SK-N-SH (cell line): ENCODE results near the gene KSR2. TPM values are rescaled to one million over a fixed set of nuclear protein-coding genes. Genes with fewer than 3 reads are reported as not detected.

ENCODE experiments used
- CTCF ChIA-PET: fragments of 300-600, 350-600 bp; formaldehyde crosslinking; extraction: SDS; loops from one replicate; lab custom pipeline; 2021; lab: Yijun Ruan, JAX
- POLR2A ChIA-PET: fragments of 350-600 bp; sonication (Branson Sonifier 250); formaldehyde crosslinking; extraction: SDS; loops from one replicate; lab custom pipeline; 2020; ENCODE audit warnings: antibody characterized with exemption, inconsistent platforms; lab: Yijun Ruan, JAX
- DNase-seq: peaks from one replicate; pipeline ENCODE4 v3.0.0; 2012
- H2AFZ ChIP-seq: fragments of 200-600 bp; sonication (generic); 2 replicates; pipeline ENCODE4 v1.8.1; 2016; ENCODE audit warnings: antibody characterized with exemption, mild to moderate bottlenecking, low read depth
- H3F3A ChIP-seq: fragments of 200-600 bp; sonication (generic); replicated peaks from 2 replicates; pipeline ENCODE3; 2016; ENCODE audit warnings: antibody characterized with exemption, mild to moderate bottlenecking; ENCODE audit not compliant: insufficient read depth
- H3K27ac ChIP-seq, 2 experiments: fragments of 200-500 bp in 1 of 2; fragments of 200-600 bp in 1 of 2; sonication (Bioruptor generic) in 1 of 2; sonication (generic), shearing (Covaris generic) in 1 of 2; 2 replicates each; pipeline versions ENCODE4 v1.5.1 to v1.6.1; 2014 to 2016; ENCODE audit warnings: low read depth in 2 of 2, inconsistent platforms in 1 of 2, low read length in 1 of 2, mild to moderate bottlenecking in 1 of 2, mixed read lengths in 1 of 2
- H3K27me3 ChIP-seq: fragments of 200-600 bp; sonication (generic), shearing (Covaris generic); 2 replicates; pipeline ENCODE4 v1.6.1; 2016; ENCODE audit warnings: mixed run types; ENCODE audit not compliant: insufficient read depth
- H3K36me3 ChIP-seq, 2 experiments: fragments of 200-500 bp in 1 of 2; fragments of 200-600 bp in 1 of 2; sonication (Bioruptor generic) in 1 of 2; sonication (generic) in 1 of 2; replicated peaks in 1 of 2; 2 replicates each; pipeline versions ENCODE3 to v1.5.1; 2014 to 2016; ENCODE audit warnings: low read length in 1 of 2, mild to moderate bottlenecking in 1 of 2; ENCODE audit not compliant: insufficient read depth in 2 of 2, control insufficient read depth in 1 of 2
- H3K4me1 ChIP-seq, 2 experiments: fragments of 200-500 bp in 1 of 2; fragments of 200-600 bp in 1 of 2; sonication (Bioruptor generic) in 1 of 2; sonication (generic), shearing (Covaris generic) in 1 of 2; 2 replicates each; pipeline versions ENCODE4 v1.5.1 to v1.6.1; 2014 to 2016; ENCODE audit warnings: low read depth in 1 of 2, low read length in 1 of 2, mixed run types in 1 of 2; ENCODE audit not compliant: insufficient read depth in 2 of 2, control insufficient read depth in 1 of 2
- H3K4me2 ChIP-seq: fragments of 200-600 bp; sonication (generic), shearing (Covaris generic); 2 replicates; pipeline ENCODE4 v1.6.1; 2017; ENCODE audit warnings: mixed run types
- H3K4me3 ChIP-seq, 2 experiments: fragments of 200-500 bp in 1 of 2; fragments of 200-600 bp in 1 of 2; sonication (Bioruptor generic) in 1 of 2; sonication (generic), shearing (Covaris generic) in 1 of 2; 2 replicates each; pipeline versions ENCODE4 v1.5.1 to v1.8.1; 2014 to 2016; ENCODE audit warnings: low read depth in 2 of 2, inconsistent platforms in 1 of 2, low read length in 1 of 2, mild to moderate bottlenecking in 1 of 2, mixed read lengths in 1 of 2, moderate library complexity in 1 of 2
- H3K79me2 ChIP-seq: fragments of 200-600 bp; sonication (generic); 2 replicates; pipeline ENCODE4 v1.8.1; 2017; ENCODE audit warnings: mild to moderate bottlenecking; ENCODE audit not compliant: insufficient read depth
- H3K9ac ChIP-seq: fragments of 200-600 bp; sonication (generic); 2 replicates; pipeline ENCODE4 v1.6.1; 2017; ENCODE audit warnings: mixed run types
- H3K9me2 ChIP-seq: fragments of 200-600 bp; sonication (generic); 2 replicates; pipeline ENCODE4 v1.6.1; 2017; ENCODE audit warnings: mixed run types
- H3K9me3 ChIP-seq: fragments of 200-600 bp; sonication (generic); 2 replicates; pipeline ENCODE4 v1.6.1; 2017; ENCODE audit warnings: mixed run types, mild to moderate bottlenecking, moderate library complexity
- H4K20me1 ChIP-seq: fragments of 200-600 bp; sonication (generic); 2 replicates; pipeline ENCODE4 v1.6.1; 2017; ENCODE audit warnings: mild to moderate bottlenecking, mixed run types; ENCODE audit not compliant: insufficient read depth
- FOXJ3 ChIP-seq: sonication (generic); formaldehyde crosslinking; IDR thresholded peaks from 2 replicates; pipeline ENCODE4 v1.5.1; 2020; ENCODE audit warnings: mild to moderate bottlenecking, missing genetic modification reagents
- MXI1 ChIP-seq: IDR thresholded peaks from 2 replicates; pipeline ENCODE4 v1.6.1; 2012; ENCODE audit warnings: mild to moderate bottlenecking, low read depth, low read length, improper control_type of control experiment
- RAD21 ChIP-seq: IDR thresholded peaks from 2 replicates; pipeline ENCODE4 v1.6.1; 2012; ENCODE audit warnings: mild to moderate bottlenecking, low read length
- RXRA ChIP-seq: IDR thresholded peaks from 2 replicates; pipeline ENCODE4 v1.4.0; 2012; ENCODE audit warnings: low read depth, mild to moderate bottlenecking, borderline replicate concordance
- TEAD4 ChIP-seq: IDR thresholded peaks from 2 replicates; pipeline ENCODE4 v1.4.0; 2012; ENCODE audit warnings: mild to moderate bottlenecking, borderline replicate concordance; ENCODE audit not compliant: insufficient read depth
- WGBS: methylation state at CpG from one replicate; pipeline ENCODE4 v1.1.6; 2017; ENCODE audit warnings: low lambda C conversion rate; 5-methylcytosine and 5-hydroxymethylcytosine counted together
- polyA plus RNA-seq, 3 experiments: library from polyadenylated mRNA; depleted of rRNA; stranded (reverse); fragments of >200 nt; gene quantifications; 2 replicates each; pipeline ENCODE4 v1.2.3, GENCODE V29; 2012
- TF ChIP-seq, protein P1 (sequence below): IDR thresholded peaks from 2 replicates; pipeline ENCODE4 v1.6.1; 2012; ENCODE audit warnings: mild to moderate bottlenecking, low read depth, low read length, moderate library complexity

Gene KSR2
- polyA plus RNA-seq, 1 of the 3 experiments (the other 2 are of a cell fraction) = 0.12 TPM

DNA sequence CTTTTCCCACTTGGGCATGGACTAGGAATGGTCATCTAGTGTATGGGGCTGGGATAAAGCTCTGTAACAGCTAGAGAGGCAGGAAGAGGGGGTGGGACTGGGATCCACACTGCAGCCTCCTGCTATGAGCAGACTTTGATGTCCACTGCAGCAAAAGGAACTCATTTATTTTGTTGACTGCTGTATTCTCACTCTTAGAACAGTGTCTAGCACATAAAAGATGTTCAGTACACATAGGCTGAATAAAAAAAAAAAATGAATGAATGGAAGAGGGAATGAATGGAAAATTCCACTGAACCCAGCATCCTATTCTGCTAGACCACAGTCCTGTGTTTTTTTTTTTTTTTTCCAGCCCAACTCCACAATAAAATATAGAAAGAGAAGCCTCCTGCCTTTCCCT lies 501.2 kb downstream of the KSR2 start (continued):
- TF ChIP-seq, protein P1, sequence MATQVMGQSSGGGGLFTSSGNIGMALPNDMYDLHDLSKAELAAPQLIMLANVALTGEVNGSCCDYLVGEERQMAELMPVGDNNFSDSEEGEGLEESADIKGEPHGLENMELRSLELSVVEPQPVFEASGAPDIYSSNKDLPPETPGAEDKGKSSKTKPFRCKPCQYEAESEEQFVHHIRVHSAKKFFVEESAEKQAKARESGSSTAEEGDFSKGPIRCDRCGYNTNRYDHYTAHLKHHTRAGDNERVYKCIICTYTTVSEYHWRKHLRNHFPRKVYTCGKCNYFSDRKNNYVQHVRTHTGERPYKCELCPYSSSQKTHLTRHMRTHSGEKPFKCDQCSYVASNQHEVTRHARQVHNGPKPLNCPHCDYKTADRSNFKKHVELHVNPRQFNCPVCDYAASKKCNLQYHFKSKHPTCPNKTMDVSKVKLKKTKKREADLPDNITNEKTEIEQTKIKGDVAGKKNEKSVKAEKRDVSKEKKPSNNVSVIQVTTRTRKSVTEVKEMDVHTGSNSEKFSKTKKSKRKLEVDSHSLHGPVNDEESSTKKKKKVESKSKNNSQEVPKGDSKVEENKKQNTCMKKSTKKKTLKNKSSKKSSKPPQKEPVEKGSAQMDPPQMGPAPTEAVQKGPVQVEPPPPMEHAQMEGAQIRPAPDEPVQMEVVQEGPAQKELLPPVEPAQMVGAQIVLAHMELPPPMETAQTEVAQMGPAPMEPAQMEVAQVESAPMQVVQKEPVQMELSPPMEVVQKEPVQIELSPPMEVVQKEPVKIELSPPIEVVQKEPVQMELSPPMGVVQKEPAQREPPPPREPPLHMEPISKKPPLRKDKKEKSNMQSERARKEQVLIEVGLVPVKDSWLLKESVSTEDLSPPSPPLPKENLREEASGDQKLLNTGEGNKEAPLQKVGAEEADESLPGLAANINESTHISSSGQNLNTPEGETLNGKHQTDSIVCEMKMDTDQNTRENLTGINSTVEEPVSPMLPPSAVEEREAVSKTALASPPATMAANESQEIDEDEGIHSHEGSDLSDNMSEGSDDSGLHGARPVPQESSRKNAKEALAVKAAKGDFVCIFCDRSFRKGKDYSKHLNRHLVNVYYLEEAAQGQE = no peak

DNA sequence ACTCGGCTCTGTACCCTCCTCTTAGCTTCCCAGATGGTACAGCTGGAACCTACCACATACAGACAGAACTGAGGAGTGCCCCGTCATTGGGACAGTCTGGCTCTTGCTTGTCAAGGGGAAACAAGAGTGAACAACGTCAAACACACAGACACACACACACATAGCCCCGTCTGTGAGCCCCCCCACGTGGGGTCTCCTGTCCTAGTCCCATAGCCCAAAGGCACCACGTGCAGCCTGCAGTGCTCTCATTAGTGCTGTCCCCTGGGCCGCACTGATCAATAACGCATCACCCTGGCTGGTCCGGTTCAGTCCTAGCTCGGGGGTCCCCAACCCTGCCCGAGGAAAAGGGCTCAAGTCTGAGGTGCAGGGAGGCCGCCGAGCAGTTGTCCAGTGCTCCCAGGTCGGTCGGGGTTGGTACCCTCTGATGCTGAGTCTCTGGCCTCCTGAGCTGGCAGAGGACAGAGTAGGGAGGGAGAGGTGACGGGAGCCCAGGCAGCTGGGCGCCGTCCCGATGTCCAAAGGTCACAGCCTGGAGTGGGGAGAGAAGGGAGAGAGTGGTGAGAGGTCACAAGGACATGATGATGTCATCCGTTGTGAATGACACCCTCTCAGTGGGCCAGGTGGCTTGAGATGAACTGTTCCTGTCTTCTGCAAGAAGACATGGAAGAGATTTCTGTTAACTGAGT lies 502.0 kb downstream of the KSR2 start:
- Histone ChIP-seq H4K20me1 (no peaks in the 10 kb centered on the region), H3K27me3 (no peaks in the 10 kb centered on the region), H3K27ac (no peak overlapping the region), H3K4me2 (no peak overlapping the region), H3K9ac (no peak overlapping the region), H3K4me1 (peaks cover 0 to 13% of the 10 kb centered on the region in 2 experiments; a peak in 1 of 4 replicates), H2AFZ (no peak overlapping the region), H3K9me3 (no peaks in the 10 kb centered on the region), H3K9me2 (no peaks in the 10 kb centered on the region), H3K79me2 (no peaks in the 10 kb centered on the region), H3K36me3 (no peaks in the 10 kb centered on the region), H3F3A (no peaks in the 10 kb centered on the region), H3K4me3 (no peak overlapping the region)
- DNase-seq = no peak
- WGBS = 65% methylated on average over 18 of the region's 20 CpGs
- TF ChIP-seq RAD21 (no peak), TEAD4 (no peak), MXI1 (no peak), RXRA (no peak)
- ChIA-PET CTCF (interaction anchor here (1.4 kb wide), 1 partner anchor 9 kb away, joined by 3 read pairs; no protein-coding TSS in a partner anchor), POLR2A (no interaction called here)

DNA sequence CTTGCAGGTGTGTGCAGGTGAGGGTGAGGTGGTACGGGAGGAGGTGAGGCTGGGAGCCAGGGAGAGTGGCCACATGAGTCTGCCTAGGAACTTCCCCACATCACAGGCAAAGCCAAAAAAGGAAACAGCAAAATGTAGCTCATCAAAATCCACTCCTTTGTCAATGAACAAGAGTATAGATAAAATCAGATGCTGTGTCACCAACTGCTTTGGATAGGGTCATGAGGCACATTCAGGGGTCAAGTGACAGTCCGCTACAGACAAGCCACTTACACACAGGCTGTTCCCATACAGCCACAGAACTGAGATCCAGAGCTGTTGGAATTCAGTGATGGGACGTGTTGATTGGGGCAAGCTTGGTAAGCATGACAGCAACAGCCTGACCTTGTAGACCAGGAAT lies 507.1 kb downstream of the KSR2 start:
- CTCF ChIA-PET = no interaction called here
- no peak for TF ChIP-seq FOXJ3 (CRISPR knock-in tag)
- TF ChIP-seq, all 33 proteins: peak for 0
- no peaks in the 10 kb centered on the region for H3K36me3 ChIP-seq
- no peaks in the 10 kb centered on the region for H3K79me2 ChIP-seq
- no peak overlapping the region for H3K4me2 ChIP-seq
- no peaks in the 10 kb centered on the region for H4K20me1 ChIP-seq
- POLR2A ChIA-PET = interaction anchor here (0.7 kb wide), 1 partner anchor 724 kb away, joined by 5 read pairs; no protein-coding TSS in a partner anchor
- no peaks in the 10 kb centered on the region for H3K9me2 ChIP-seq
- no peak for DNase-seq
- no peaks in the 10 kb centered on the region; a peak in 1 of 4 replicates for H3K4me1 ChIP-seq
- H3K27me3 ChIP-seq = no peaks in the 10 kb centered on the region
- H3K9ac ChIP-seq = no peak overlapping the region
- H3K9me3 ChIP-seq = no peaks in the 10 kb centered on the region
- H2AFZ ChIP-seq = no peak overlapping the region
- 56% methylated on average over 3 of the region's 3 CpGs for WGBS
- no peaks in the 10 kb centered on the region for H3F3A ChIP-seq
- H3K27ac ChIP-seq = no peak overlapping the region
- H3K4me3 ChIP-seq = no peak overlapping the region
